Measurements from ENCODE around the gene ELN.

DNA sequence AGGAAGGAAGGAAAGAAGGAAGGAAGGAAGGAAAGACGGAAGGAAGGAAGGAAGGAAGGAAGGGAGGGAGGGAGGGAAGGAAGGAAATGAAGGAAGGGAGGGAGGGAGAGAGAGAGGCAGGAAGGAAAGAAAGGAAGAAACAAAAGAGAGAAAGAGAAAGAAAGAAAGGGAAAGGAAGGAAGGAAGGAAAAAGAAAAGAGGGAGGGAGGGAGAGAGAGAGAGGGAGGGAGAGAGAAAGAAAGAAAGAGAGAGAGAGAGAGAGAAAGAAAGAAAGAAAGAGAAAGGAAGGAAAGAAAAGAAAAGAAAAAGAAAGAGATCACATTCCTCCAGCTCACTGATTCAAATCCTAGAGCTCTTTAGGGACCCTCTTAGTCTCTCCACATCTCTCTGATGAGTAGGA lies 24.7 kb downstream of the ELN start:
- TF ChIP-seq, protein P1, sequence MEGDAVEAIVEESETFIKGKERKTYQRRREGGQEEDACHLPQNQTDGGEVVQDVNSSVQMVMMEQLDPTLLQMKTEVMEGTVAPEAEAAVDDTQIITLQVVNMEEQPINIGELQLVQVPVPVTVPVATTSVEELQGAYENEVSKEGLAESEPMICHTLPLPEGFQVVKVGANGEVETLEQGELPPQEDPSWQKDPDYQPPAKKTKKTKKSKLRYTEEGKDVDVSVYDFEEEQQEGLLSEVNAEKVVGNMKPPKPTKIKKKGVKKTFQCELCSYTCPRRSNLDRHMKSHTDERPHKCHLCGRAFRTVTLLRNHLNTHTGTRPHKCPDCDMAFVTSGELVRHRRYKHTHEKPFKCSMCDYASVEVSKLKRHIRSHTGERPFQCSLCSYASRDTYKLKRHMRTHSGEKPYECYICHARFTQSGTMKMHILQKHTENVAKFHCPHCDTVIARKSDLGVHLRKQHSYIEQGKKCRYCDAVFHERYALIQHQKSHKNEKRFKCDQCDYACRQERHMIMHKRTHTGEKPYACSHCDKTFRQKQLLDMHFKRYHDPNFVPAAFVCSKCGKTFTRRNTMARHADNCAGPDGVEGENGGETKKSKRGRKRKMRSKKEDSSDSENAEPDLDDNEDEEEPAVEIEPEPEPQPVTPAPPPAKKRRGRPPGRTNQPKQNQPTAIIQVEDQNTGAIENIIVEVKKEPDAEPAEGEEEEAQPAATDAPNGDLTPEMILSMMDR (IDR thresholded peaks at IDR 0.05): no peak
- no peak for TF ChIP-seq POLR2A (IDR thresholded peaks at IDR 0.05; ENCODE audit: low read depth)
- TF ChIP-seq POLR2AphosphoS5 (IDR thresholded peaks at IDR 0.05): no peak
- TF ChIP-seq EP300 (IDR thresholded peaks at IDR 0.05): no peak

Measured in esophagus muscularis mucosa (tissue), 4 donors.